GM23338 (cell line): ENCODE measurements around the gene ATG7.

Experiments used
- CTCF ChIP-seq, 2 experiments: fragments of 200-600 bp in 1 of 2; sonication (generic) in 1 of 2; conservative IDR thresholded peaks; 2 replicates each; pipeline versions ENCODE4 v1.5.1 to v1.6.1; 2016 to 2017; ENCODE audit warnings: antibody characterized with exemption in 2 of 2, low read depth in 2 of 2, mild to moderate bottlenecking in 2 of 2, moderate library complexity in 1 of 2
- EZH2 ChIP-seq: fragments of 200-600 bp; sonication (generic); IDR thresholded peaks from one replicate; pipeline ENCODE4 v1.8.0; 2017; ENCODE audit warnings: antibody characterized with exemption, mild to moderate bottlenecking, low read depth; ENCODE audit not compliant: unreplicated experiment

GRCh38 chr3:11523572-11524101 lies 251.4 kb downstream of the ATG7 start:
- no peak for TF ChIP-seq CTCF (conservative IDR thresholded peaks at IDR 0.05; ENCODE audit: low read depth in 2 of 2)
- no peak for TF ChIP-seq EZH2
